CD8-positive, alpha-beta memory T cell (primary cell): ENCODE measurements around the gene RRAS. TPM values are rescaled to one million over a fixed set of nuclear protein-coding genes. Genes with fewer than 3 reads are reported as not detected.
A peak's percentile ranks its signal among the peaks of the same experiment; 100 is the strongest.
"Not testable (repeated sequence)": the region's sequence is repeated elsewhere in the genome, so short reads cannot be mapped to it uniquely, and the experiment has no call there.

Experiments used
- CTCF ChIA-PET: fragments of 350-600 bp; sonication (Branson Sonifier 250); formaldehyde crosslinking; loops from one replicate; lab custom pipeline; 2021; ENCODE audit warnings: antibody characterized with exemption; lab: Charles Lee
- POLR2A ChIA-PET: fragments of 350-600 bp; sonication (Branson Sonifier 250); formaldehyde crosslinking; loops from one replicate; lab custom pipeline; 2021; ENCODE audit warnings: antibody characterized with exemption; lab: Charles Lee
- DNase-seq, 5 donors: peaks; one replicate each; pipeline versions ENCODE4 v3.0.0 to v3.0.0-alpha.2; 2020 to 2022; ENCODE audit warnings: mixed read lengths in 1 of 5
- H3K27ac ChIP-seq: one replicate; pipeline ENCODE4 v1.7.0; 2013; ENCODE audit warnings: low read depth, mild to moderate bottlenecking, low read length, moderate library complexity
- H3K27me3 ChIP-seq: 2 replicates; pipeline ENCODE4 v1.7.0; 2013; ENCODE audit warnings: low read length, mild to moderate bottlenecking; ENCODE audit not compliant: insufficient read depth, poor library complexity, severe bottlenecking
- H3K36me3 ChIP-seq: 2 replicates; pipeline ENCODE4 v1.7.0; 2013; ENCODE audit warnings: mild to moderate bottlenecking, low read length, moderate library complexity; ENCODE audit not compliant: insufficient read depth
- H3K4me1 ChIP-seq: 2 replicates; pipeline ENCODE4 v1.7.0; 2013; ENCODE audit warnings: mild to moderate bottlenecking, low read length, moderate library complexity; ENCODE audit not compliant: insufficient read depth
- H3K4me3 ChIP-seq: 2 replicates; pipeline ENCODE4 v1.7.0; 2013; ENCODE audit warnings: mild to moderate bottlenecking, low read length
- H3K9me3 ChIP-seq: 2 replicates; pipeline ENCODE4 v1.7.0; 2013; ENCODE audit warnings: mild to moderate bottlenecking, low read length
- H3K27ac Mint-ChIP-seq, 8 donors: one replicate each; pipeline ENCODE4 v1.8.0; 2020 to 2021; ENCODE audit warnings: mixed read lengths in 8 of 8, mild to moderate bottlenecking in 6 of 8, inconsistent platforms in 3 of 8, moderate library complexity in 3 of 8
- H3K27me3 Mint-ChIP-seq, 2 donors: one replicate each; pipeline ENCODE4 v1.8.0; 2020 to 2021; ENCODE audit warnings: mixed read lengths in 2 of 2, mild to moderate bottlenecking in 1 of 2, moderate library complexity in 1 of 2
- H3K36me3 Mint-ChIP-seq, 3 donors: one replicate each; pipeline ENCODE4 v1.8.0; 2020 to 2021; ENCODE audit warnings: mixed read lengths in 3 of 3, inconsistent platforms in 1 of 3, mild to moderate bottlenecking in 1 of 3
- H3K4me1 Mint-ChIP-seq, 3 donors: one replicate each; pipeline ENCODE4 v1.8.0; 2020 to 2021; ENCODE audit warnings: mixed read lengths in 3 of 3, inconsistent platforms in 1 of 3, mild to moderate bottlenecking in 1 of 3
- H3K4me3 Mint-ChIP-seq, 7 donors: one replicate each; pipeline ENCODE4 v1.8.0; 2020 to 2021; ENCODE audit warnings: mixed read lengths in 7 of 7, mild to moderate bottlenecking in 6 of 7, moderate library complexity in 4 of 7, inconsistent platforms in 2 of 7
- H3K9me3 Mint-ChIP-seq, 5 donors: one replicate each; pipeline ENCODE4 v1.8.0; 2020 to 2022; ENCODE audit warnings: mixed read lengths in 5 of 5, mild to moderate bottlenecking in 3 of 5, moderate library complexity in 2 of 5, inconsistent platforms in 1 of 5
- polyA plus RNA-seq: library from polyadenylated mRNA; unstranded; fragments of 300-500 nt; fragmentation: Illumina TruSeq; gene quantifications from one replicate; pipeline ENCODE4 v1.2.3, GENCODE V29; 2021
- total RNA-seq, 2 experiments: library from RNA; stranded (reverse); gene quantifications; one replicate each; pipeline ENCODE4 v1.2.3, GENCODE V29; 2021

RRAS gene
- total and polyA plus RNA-seq, 3 experiments from 2014 or later = 5.3 to 16.0 (median 5.8) TPM

DNA sequence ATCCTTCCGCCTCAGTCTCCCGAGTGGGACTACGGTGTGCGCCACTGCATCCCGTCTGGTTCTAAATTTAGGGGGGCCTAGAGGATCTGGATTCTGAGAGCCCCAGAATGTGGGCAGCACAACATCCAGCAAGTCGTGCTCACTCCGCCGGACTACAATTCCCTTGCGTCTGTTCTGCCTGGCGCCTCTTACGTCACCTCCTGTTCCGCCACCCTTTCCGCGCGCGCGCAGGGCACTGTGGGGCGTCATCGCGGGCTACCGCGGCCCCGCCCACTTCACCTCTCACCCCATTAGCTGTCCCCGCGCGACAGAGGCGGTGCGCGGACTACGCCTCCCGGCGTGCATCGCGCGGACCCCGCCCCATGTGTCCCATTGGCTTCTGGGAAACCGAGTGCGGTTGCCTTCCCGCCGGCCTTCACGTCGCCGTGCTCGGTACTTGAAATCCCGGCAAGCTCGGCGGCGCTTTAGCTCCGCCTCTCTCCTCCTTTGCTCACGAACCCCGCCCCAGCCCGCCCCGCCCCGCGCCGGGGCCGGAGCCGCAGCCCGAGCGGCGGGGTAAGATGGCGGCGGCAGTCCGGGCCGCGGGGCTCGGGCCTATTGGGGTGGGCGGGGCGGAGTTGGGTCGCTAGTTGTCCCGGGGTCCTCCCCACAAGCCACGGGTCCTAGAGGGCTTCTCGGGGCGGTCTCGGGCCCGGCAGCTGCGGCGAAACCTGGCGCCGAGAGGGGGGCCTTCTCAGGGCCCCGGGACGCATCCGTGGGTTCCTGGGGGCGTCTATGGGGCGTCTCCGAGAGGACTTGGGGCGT lies 1.9 kb upstream of the RRAS start, which contains the start of gene SCAF1:
SCAF1 (plus strand) TSS at position 522 of the 804 bp plus-strand sequence. CDS start 2,818 bp downstream, outside the sequence.
- peaks cover 2% of the 10 kb centered on the region for H3K36me3 ChIP-seq
- peak within 1 kb of the TSS; percentile 94 to 99 (median 98) for H3K27ac Mint-ChIP-seq
- ChIA-PET POLR2A (interaction anchor here (0.6 to 5.2 kb wide), 9 partner anchors 22 to 209 kb away, joined by 4 to 61 read pairs (median 6); partner anchors contain the start of genes ALDH16A1, BCL2L12, IRF3 and PTOV1), CTCF (interaction anchor here (1.0 to 2.8 kb wide), 5 partner anchors 14 to 95 kb away, joined by 3 to 18 read pairs (median 13); partner anchors contain the start of genes BCL2L12 and IRF3)
- peak within 1 kb of the TSS; percentile 94 for H3K27ac ChIP-seq
- H3K9me3 ChIP-seq = no peaks in the 10 kb centered on the region
- H3K4me1 Mint-ChIP-seq = peaks cover 53 to 80% (median 63%) of the 10 kb centered on the region in 3 donors
- H3K9me3 Mint-ChIP-seq = no peaks in the 10 kb centered on the region
- H3K4me3 ChIP-seq = peak within 1 kb of the TSS; percentile 87
- peaks cover 0 to 3% of the 10 kb centered on the region in 2 donors for H3K27me3 Mint-ChIP-seq
- H3K36me3 Mint-ChIP-seq = peaks cover 0 to 35% (median 0%) of the 10 kb centered on the region in 3 donors
- no peaks in the 10 kb centered on the region for H3K27me3 ChIP-seq
- DNase-seq = peak; percentile 99 to 100 (median 99)
- peak within 1 kb of the TSS; percentile 85 to 97 (median 95) for H3K4me3 Mint-ChIP-seq
- H3K4me1 ChIP-seq = peaks cover 37% of the 10 kb centered on the region

DNA sequence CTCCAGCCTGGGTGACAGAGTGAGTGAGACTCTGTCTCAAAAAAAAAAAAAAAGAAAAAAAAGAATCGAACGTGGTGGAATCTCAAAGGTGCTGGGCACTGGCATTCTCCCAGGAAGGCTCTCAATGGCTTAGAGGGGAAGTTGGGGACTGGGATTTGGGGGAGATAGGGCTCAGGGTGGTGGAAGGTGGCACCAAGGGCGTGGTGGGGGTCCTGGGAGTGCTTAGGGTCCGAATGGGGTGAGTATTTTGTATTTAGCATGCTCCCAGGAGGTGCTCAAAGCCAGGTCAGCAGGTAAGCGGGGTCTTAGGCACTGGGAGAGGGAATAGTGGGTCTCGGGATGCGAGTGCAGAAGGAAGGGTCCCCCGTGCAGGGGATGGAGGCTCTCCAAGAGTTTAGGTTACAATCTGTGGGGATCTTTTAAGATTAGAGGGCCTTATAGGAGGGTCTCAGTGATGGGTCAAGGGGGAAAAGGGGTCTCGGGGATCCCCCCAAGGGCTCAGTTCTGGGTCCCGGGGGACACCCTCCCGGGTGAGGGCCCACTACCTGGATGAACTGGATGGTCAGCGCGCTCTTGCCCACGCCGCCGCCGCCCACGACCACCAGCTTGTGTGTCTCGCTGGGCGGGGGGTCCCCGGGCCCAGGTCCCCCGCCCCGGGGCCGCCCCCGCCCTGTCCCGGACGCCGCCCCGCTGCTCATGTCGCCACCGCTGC lies 386 bp downstream of the RRAS start:
- Histone ChIP-seq H3K4me1 (peaks cover 37% of the 10 kb centered on the region), H3K9me3 (no peaks in the 10 kb centered on the region), H3K27ac (peak overlapping the region; percentile 61), H3K36me3 (no peaks in the 10 kb centered on the region), H3K4me3 (peak overlapping the region; percentile 87), H3K27me3 (no peaks in the 10 kb centered on the region)
- Mint-ChIP-seq H3K4me3 (peak overlapping the region; percentile 66 to 97 (median 94)), H3K36me3 (peaks cover 0 to 17% (median 0%) of the 10 kb centered on the region in 3 donors), H3K27me3 (peaks cover 0 to 3% of the 10 kb centered on the region in 2 donors), H3K27ac (peak overlapping the region; percentile 69 to 98 (median 90)), H3K4me1 (peaks cover 51 to 63% (median 60%) of the 10 kb centered on the region in 3 donors), H3K9me3 (no peaks in the 10 kb centered on the region)
- peak in 1 of 5 donors; percentile 33 for DNase-seq
- CTCF ChIA-PET = interaction anchor here (0.7 to 2.7 kb wide), 13 partner anchors 14 to 237 kb away, joined by 3 to 18 read pairs (median 4); partner anchors contain the start of genes AKT1S1, BCL2L12, IRF3 and NOSIP
- POLR2A ChIA-PET = interaction anchor here (0.5 to 5.2 kb wide), 18 partner anchors 9 to 304 kb away, joined by 3 to 61 read pairs (median 5); partner anchors contain the start of genes AKT1S1, BCL2L12, CD37 and IRF3

DNA sequence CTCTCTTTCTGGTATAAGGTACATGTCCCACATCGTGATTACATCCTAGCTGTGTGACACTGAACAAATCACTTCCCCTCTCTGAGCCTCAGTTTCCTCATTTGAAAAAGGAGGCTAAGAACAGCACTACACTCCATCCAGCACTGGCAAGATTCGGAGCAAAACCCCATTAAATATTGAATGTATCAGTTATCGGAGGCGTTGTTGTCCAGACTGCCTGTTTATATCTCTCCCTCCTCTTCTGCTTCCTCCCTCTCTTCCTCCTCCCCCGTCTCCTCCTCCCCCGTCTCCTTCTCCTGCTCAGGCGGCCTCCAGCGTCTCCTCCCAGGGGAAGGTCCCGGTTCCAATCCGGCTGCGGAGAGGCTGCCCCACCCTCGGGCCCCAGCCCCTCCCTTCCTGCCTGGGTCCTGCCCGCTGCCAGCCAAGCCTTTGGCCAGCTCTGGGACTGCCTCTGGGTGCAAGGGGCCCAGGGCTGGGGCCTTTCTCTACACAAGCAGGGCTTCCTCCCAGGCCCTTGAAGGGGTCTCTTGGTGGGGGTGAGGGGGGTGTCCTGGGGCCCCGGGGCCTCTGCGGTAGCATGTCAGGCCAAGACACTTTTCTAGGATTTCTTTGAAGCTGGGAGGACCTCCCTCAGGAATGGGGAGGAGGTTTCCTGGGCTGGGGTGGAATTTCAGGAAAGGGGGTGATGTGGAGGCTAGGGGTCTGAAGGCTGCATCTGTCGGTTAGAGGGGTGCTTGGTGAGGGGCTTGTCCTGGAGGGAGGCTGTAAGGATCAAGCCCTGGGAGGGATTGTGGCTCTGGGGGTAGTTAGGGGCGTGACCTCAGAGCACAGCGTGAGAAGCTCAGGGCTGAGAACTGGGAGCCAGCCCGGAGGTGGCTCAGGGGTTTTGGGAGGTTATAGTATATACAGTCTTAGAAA lies 1.9 kb downstream of the RRAS start:
- Mint-ChIP-seq H3K27ac (peak overlapping the region; percentile 39 to 92 (median 70)), H3K36me3 (peaks cover 0 to 7% (median 0%) of the 10 kb centered on the region in 3 donors), H3K9me3 (no peaks in the 10 kb centered on the region), H3K4me3 (peak overlapping the region; percentile 44 to 94 (median 65)), H3K4me1 (peaks cover 38 to 48% (median 45%) of the 10 kb centered on the region in 3 donors), H3K27me3 (peaks cover 0 to 3% of the 10 kb centered on the region in 2 donors)
- Histone ChIP-seq H3K27ac (peak overlapping the region; percentile 31), H3K27me3 (no peaks in the 10 kb centered on the region), H3K36me3 (no peaks in the 10 kb centered on the region), H3K9me3 (no peaks in the 10 kb centered on the region), H3K4me3 (no peak overlapping the region), H3K4me1 (peaks cover 32% of the 10 kb centered on the region)
- peak in 1 of 5 donors; percentile 47 for DNase-seq
- ChIA-PET POLR2A (interaction anchor here (1.1 kb wide), 1 partner anchor 38 kb away, joined by 6 read pairs; no protein-coding TSS in a partner anchor), CTCF (no interaction called here)

DNA sequence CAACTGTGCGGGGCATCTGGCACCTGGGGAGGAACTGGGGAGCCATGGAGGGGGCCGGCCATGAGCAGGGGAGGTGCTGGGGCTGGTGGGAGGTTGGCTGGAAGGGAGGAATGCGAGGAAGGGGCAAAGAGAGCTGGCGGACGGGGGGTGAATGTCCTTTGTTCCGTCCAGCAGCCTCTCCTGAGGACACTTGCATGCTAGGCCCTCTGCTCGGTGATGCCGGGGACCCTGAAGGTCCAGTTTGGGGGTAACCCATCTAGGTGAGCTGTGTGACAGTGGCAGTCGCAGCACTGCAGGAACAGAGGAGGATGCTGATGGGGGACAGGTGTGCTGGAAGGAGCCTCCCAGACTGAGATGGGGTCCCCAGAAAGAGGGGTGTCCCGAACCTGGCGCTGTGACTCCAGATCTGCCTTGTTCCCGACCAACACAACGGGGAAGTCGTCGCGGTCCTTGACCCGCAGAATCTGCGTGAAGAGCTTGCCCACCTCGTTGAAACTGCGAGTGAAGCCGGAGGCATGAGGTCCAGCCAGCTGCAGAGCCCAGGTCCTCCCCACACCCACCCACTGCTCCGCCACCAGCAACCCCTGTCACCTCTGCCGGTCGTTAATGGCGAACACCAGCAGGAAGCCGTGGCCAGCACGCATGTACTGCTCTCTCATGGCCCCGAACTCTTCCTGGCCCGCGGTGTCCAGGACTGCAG lies 3.6 kb downstream of the RRAS start:
- CTCF ChIA-PET = interaction anchor here (0.6 kb wide), 1 partner anchor 23 kb away, joined by 4 read pairs; no protein-coding TSS in a partner anchor
- Histone ChIP-seq H3K27me3 (no peaks in the 10 kb centered on the region), H3K27ac (no peak overlapping the region), H3K4me1 (peaks cover 22% of the 10 kb centered on the region), H3K4me3 (no peak overlapping the region), H3K36me3 (no peaks in the 10 kb centered on the region), H3K9me3 (no peaks in the 10 kb centered on the region)
- Mint-ChIP-seq H3K27ac (peak overlapping the region in 3 of 8 donors; percentile 34 to 93 (median 37)), H3K36me3 (peaks cover 0 to 4% (median 0%) of the 10 kb centered on the region in 3 donors), H3K27me3 (no peaks in the 10 kb centered on the region), H3K4me3 (no peak overlapping the region), H3K9me3 (no peaks in the 10 kb centered on the region), H3K4me1 (peaks cover 24 to 37% (median 32%) of the 10 kb centered on the region in 3 donors)
- POLR2A ChIA-PET = interaction anchor here (1.1 kb wide), 1 partner anchor 9 kb away, joined by 4 read pairs; no protein-coding TSS in a partner anchor
- DNase-seq = no peak

DNA sequence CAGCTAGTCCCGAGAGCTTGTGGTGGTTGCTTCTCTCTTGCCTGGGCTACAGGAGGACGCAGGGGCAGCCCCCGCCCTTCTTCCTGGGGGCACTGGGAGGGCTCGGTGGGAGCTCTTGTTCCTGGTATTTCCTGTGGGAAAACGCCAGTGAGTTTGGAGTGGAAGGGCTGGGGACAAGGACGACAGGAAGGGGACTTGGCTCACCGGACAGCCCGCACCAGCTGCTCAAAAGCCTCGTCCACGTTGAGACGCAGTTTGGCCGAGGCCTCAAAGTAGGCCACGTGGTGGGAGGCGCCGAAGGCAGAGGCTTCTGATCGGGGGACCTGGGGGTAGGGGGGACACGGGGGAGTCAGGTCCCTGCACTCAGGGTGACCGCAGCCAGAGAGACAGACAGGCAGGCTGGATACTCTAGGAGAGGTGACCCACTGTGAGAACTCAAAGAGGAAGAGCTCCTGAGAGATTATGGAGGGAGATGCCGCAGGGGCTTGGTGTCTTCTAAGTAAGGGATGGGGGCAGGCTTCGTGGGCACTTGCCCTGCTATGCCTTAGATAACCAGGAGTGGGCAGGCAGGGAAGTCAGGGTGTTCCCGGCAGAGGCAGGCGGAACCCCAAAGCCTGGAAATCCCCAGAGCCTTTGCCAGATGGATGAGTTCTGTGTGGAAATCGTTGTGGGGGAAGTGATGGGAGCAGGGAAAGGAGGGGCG lies 4.3 kb downstream of the RRAS start:
- no peaks in the 10 kb centered on the region for H3K36me3 ChIP-seq
- no peak overlapping the region for H3K4me3 ChIP-seq
- peak overlapping the region in 5 of 8 donors; percentile 29 to 95 (median 38) for H3K27ac Mint-ChIP-seq
- peaks cover 15% of the 10 kb centered on the region for H3K4me1 ChIP-seq
- no peaks in the 10 kb centered on the region for H3K9me3 ChIP-seq
- no peaks in the 10 kb centered on the region for H3K27me3 Mint-ChIP-seq
- H3K27me3 ChIP-seq = no peaks in the 10 kb centered on the region
- DNase-seq = no peak
- H3K4me3 Mint-ChIP-seq = no peak overlapping the region
- no peak overlapping the region for H3K27ac ChIP-seq
- POLR2A ChIA-PET = interaction anchor here (1.1 kb wide), 1 partner anchor 9 kb away, joined by 4 read pairs; no protein-coding TSS in a partner anchor
- CTCF ChIA-PET = interaction anchor here (0.6 kb wide), 1 partner anchor 23 kb away, joined by 4 read pairs; no protein-coding TSS in a partner anchor
- no peaks in the 10 kb centered on the region for H3K9me3 Mint-ChIP-seq
- H3K36me3 Mint-ChIP-seq = peaks cover 0 to 4% (median 0%) of the 10 kb centered on the region in 3 donors
- peaks cover 19 to 31% (median 31%) of the 10 kb centered on the region in 3 donors for H3K4me1 Mint-ChIP-seq

DNA sequence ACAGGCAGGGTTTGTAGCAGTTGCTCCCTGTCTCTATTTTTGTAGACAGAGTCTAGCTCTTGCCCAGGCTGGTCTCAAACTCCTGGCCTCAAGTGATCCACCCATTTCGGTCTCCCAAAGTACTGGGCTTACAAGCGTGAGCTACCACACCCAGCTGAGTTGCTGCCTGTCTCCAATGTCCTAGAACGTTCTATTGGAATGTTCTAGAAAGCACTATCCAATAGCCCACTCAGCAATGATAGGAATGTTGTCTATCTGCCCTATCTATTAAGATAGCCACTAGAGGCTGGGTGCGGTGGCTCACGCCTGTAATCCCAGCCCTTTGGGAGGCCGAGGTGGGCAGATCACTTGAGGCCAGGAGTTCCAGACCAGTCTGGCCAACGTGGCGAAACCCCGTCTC lies 6.7 kb downstream of the RRAS start:
- DNase-seq, H3K27me3 ChIP-seq, H3K9me3 Mint-ChIP-seq, H3K36me3 ChIP-seq, CTCF ChIA-PET, H3K27ac ChIP-seq, H3K27me3 Mint-ChIP-seq, H3K4me3 Mint-ChIP-seq, H3K27ac Mint-ChIP-seq, POLR2A ChIA-PET, H3K4me3 ChIP-seq, H3K9me3 ChIP-seq, H3K36me3 Mint-ChIP-seq, H3K4me1 ChIP-seq: not testable (repeated sequence)
- H3K4me1 Mint-ChIP-seq = peaks cover 4 to 11% (median 10%) of the 10 kb centered on the region in 3 donors
